Activated CD4-positive, alpha-beta T cell treated with anti-CD3 and anti-CD28 coated beads, Interleukin-2, amount 50 U/mL, for 4 hours (primary cell): ENCODE data around the gene EPGN.

Experiments used
- DNase-seq, 2 experiments: peaks; one replicate each; pipeline ENCODE4 v3.0.0-alpha.2; 2020

The EPGN gene

GRCh38 chr4:74308215-74308614 is at the start of gene EPGN:
Gene EPGN, plus strand, starts transcription at chr4:74308470. Its CDS starts 64 bp downstream, at chr4:74308534.
- DNase-seq = no peak

GRCh38 chr4:74258963-74259362 is 49.3 kb upstream of the EPGN start:
- DNase-seq = no peak

GRCh38 chr4:74260036-74260435 is 48.2 kb upstream of the EPGN start:
- no peak for DNase-seq

- DNase-seq = no peak
Measured at GRCh38 chr4:74262522-74262921, 45.7 kb upstream of the EPGN start.

- no peak for DNase-seq
Measured at GRCh38 chr4:74263551-74263950, 44.7 kb upstream of the EPGN start.

GRCh38 chr4:74266081-74266480 is 42.2 kb upstream of the EPGN start:
- DNase-seq = no peak

- DNase-seq = no peak
Measured at GRCh38 chr4:74267998-74268606, 40.2 kb upstream of the EPGN start.

GRCh38 chr4:74268643-74269042 is 39.6 kb upstream of the EPGN start:
- no peak for DNase-seq

- no peak for DNase-seq
Measured at GRCh38 chr4:74278490-74278889, 29.8 kb upstream of the EPGN start.

- no peak for DNase-seq
Measured at GRCh38 chr4:74279716-74280115, 28.6 kb upstream of the EPGN start.

- no peak for DNase-seq
Measured at GRCh38 chr4:74282926-74283325, 25.3 kb upstream of the EPGN start.

- DNase-seq = no peak
Measured at GRCh38 chr4:74283614-74284013, 24.7 kb upstream of the EPGN start.

GRCh38 chr4:74284053-74284452 is 24.2 kb upstream of the EPGN start:
- no peak for DNase-seq

GRCh38 chr4:74287164-74287563 is 21.1 kb upstream of the EPGN start:
- no peak for DNase-seq

GRCh38 chr4:74287791-74288190 is 20.5 kb upstream of the EPGN start:
- no peak for DNase-seq

GRCh38 chr4:74291471-74291870 is 16.8 kb upstream of the EPGN start:
- DNase-seq = no peak

- DNase-seq = no peak
Measured at GRCh38 chr4:74292111-74292870, 16.0 kb upstream of the EPGN start.

- DNase-seq = no peak
Measured at GRCh38 chr4:74293558-74293957, 14.7 kb upstream of the EPGN start.

- no peak for DNase-seq
Measured at GRCh38 chr4:74294681-74295080, 13.6 kb upstream of the EPGN start.

GRCh38 chr4:74297539-74297938 is 10.7 kb upstream of the EPGN start:
- no peak for DNase-seq

- DNase-seq = no peak
Measured at GRCh38 chr4:74304095-74304625, 4.1 kb upstream of the EPGN start.

GRCh38 chr4:74305000-74305399 is 3.3 kb upstream of the EPGN start:
- no peak for DNase-seq

GRCh38 chr4:74307170-74307569 is 1.1 kb upstream of the EPGN start:
- no peak for DNase-seq

GRCh38 chr4:74309223-74309622 is 953 bp downstream of the EPGN start:
- no peak for DNase-seq
